GM21576 (cell line): ENCODE measurements around the gene SMYD3.
"Not testable (repeated sequence)": the region's sequence is repeated elsewhere in the genome, so short reads cannot be mapped to it uniquely, and the experiment has no call there.

ENCODE experiments used
- ATAC-seq: cut with Tn5 transposase; IDR thresholded peaks from one replicate; pipeline ENCODE4 v1.9.1; 2021; ENCODE audit warnings: mild to moderate bottlenecking, moderate library complexity; ENCODE audit not compliant: unreplicated experiment

The SMYD3 gene

DNA sequence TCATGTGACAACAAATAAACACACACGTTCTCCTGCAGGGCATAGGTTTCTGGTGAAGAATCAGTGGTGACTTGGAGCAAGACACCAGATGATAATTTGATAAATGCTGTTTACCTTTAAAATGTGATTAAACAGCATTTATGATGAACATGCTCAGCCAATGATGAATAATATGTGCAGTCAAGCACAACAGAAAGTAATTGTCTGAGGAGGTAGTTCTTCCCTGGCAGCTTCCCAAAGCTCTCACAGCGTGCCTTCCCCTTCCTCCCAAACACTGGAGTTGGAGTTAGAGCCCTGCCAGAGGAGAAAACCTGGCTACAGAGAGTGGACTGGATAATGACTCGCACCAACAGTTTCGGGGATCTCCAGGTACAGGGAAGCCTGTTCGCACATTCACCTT is 463.5 kb downstream of the SMYD3 start:
- ATAC-seq: no peak

DNA sequence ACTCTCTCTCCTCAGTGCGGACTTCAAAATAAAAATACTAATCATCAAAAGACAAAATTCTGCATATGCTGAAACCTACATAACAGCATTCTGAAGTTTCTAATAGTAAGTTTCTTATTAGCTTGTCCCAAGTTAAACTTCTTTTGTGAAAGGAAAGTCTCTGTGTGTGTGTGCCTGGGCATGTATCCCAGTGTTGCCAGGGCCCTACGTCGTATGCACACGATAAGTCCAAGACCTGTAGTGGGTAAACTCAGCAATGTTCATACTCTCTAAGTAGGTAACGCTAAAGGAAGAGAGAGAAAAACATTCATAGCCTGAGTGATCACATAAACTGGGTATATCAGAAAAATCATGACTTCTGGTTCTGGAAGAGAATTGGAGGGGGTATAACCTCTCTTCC is 465.7 kb downstream of the SMYD3 start:
- ATAC-seq: no peak

DNA sequence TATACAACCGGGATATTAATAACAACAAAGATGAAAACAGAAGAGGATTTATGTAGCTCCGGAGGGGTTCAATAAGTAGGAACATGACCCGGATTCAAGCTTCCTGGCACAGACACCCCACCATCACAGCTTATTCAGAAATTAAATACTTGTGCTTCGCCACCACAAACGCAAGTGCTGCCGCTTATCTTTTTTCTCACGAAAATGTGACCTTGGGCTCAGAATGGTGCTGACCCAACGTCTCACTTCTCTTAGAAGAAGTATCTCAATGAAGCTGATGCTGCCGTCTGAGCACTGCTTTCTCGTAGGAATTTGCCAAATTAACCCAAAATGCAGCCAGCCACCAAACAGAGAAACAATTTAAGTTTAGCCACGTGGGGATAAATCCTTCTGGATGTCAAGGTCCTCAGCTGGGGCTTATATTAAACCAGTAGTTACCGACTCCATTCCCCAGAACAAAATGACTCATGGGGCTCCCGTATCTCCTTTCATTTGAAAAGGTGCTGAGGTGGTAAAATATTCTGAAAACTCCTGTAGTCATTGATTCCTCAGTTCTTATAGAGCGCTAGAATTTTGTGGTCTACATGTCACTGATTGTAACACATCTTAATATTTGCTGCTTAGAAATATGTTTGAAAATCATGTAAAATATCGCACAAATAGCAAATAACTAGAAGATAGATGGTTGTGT is 466.7 kb downstream of the SMYD3 start:
- ATAC-seq: no peak

DNA sequence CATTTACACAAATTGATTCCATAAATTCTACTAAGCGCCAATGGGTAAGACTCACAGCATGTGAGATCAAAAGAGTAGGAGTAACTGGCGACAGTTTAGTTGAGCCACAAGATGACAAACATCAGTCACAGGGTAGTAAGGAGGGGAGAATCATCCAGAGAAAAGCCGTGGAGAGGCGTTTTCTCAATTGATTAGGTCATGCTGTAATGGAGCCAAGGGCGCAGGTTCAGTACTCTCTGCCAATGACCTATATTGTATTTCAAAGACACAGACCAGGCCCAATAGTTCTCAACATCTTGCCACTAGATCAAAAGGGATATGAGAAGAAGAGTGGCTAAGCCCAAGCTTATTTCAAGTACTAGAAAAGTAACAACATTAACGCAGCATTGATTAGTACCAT is 467.5 kb downstream of the SMYD3 start:
- no peak for ATAC-seq

DNA sequence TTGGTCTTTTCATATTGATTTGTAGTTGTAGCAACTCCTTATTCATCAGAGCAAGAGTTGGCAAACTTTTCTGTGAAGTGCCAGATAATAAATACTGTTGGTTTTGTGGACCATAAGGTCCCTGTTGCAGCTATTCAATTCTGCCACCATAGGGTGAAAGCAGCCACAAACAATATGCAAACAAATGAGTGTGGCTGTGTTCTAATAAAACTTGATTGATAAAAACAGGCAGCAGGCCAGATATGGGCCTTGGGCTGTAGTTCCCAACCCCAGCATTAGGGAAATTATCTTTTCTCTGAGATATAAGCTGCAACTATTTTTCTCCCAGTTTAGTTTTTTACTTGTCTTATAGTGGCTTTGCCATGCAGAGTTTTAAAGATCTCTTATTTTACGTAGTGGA is 469.2 kb downstream of the SMYD3 start:
- ATAC-seq: no peak

DNA sequence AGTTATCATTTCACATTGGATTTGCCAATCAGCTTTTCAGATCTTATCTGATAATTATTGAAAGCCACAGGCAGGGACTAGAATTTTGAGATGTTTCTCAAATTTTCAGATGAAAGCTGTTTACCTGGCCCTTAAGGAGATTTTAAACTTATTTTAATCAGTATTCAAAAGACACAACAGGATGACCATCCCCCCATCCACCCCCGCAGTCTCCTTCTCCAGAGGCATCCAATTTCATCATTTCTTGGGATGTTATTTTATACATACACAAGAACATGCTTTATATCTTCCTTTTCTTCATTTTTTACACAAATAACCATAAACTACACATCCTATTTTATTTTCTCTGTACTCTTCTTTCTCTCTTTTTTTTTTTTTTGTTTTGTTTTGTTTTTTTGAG is 470.9 kb downstream of the SMYD3 start:
- no peak for ATAC-seq

DNA sequence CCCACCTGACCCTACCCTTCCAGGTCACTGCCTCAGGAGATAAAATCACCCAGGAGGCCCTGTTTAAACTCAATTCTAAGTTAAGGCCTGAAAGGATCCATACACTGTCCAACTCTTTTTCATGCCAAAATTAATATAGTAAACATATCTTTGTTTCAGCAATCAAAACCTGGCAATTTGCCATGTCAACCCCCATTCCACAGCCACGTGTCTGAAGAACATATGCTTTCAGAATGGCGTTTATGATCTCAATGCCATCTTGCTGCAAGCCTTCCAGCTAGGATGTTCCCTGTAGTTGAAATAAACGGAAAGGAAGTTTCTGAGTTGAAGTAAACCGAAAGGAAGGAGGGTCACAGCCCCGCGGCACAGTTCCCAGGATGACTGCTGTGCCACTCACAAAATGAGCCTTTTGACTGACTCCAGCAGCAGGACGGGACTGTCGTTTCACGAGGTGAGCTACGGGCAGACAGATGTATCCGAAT is 472.0 kb downstream of the SMYD3 start:
- ATAC-seq: no peak

DNA sequence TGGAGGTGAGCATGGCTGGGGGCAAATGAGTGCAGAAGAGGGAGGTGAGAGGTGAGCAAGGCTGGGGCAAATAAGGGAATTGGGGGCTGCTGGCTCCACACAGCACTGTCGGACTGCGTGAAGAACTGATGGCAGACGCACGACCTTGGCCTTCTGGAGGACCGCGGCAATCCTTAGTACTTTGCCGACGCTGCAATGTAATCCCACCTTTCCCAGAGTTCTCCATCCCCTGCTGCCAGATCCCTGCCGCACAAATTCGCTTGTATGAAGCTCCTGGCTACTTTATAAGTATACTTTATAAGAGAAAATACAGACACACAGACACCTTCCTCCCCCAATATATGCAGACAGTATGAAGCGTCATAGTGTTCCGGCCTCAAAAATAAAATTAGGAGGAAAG is 472.4 kb downstream of the SMYD3 start:
- no peak for ATAC-seq

DNA sequence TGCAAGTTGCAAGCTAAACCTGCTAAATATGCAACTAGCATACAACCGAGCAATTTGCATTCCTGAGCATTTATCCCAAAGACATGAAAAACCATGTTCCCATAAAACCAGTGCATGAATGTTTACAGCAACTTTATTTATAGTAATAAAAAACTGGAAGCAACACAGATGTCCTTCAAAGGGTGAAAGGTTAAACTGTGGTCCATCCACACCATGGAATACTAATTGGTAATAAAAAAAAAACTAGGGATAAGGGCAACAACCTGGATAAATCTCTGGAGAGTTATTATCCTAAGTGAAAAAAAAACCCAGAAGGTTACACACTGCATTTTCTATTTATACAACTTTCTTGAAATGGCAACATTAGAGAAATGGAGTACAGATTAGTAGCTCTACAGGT is 474.1 kb downstream of the SMYD3 start:
- no peak for ATAC-seq

DNA sequence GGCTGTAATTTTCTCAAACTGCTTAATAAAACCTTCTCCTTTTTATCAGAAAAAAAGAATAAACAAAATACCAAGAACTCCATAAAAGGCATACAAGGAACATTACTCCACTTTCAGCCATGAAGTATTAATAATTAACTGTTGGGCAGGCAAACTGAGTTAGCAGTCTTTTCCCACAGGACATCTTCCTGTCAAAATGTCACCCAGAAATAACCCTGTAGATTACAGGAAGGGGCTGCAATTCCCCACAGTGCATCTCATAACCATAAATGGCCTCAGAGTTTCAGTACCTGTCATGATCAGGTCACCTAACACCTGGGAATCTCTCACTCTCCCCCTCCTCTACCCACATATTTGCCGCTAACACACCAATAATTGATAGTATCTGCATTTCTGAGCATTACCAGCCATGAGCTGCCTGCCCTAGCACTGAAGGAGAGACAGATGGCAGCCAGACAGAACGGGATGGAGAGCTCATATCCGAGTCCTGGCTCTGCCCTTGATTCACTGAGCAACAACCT is 475.0 kb downstream of the SMYD3 start:
- no peak for ATAC-seq

DNA sequence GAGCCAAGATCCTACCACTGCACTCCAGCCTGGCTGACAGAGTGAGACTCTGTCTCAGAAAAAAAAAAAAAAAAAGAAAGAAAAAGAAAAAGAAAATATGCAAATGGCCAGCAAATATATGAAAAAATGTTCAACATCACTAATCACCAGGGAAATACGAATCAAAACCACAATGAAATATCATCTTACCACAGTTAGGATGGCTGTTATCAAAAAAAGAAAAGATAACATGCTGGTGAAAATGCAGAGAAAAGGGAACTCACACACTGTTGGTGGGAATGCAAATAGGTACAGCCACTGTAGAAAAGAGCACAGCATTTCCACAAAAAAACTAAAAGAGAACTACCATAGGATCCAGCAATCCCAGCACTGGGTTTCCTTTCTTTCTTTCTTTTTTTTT is 477.5 kb downstream of the SMYD3 start:
- no peak for ATAC-seq

DNA sequence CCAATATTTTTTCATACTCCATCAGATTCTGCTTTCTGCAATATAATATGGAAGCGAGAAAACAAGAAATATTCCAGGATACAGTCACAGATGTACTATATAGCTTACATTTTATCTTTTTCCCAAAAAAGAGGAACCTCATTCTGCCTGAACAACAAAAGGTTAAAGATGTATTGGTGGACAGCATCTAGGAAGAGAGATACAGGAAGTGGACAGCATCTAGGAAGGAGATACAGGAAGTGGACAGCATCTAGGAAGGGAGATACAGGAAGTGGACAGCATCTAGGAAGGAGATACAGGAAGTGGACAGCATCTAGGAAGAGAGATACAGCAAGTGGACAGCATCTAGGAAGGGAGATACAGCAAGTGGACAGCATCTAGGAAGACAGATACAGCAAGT is 483.0 kb downstream of the SMYD3 start:
- not testable (repeated sequence) for ATAC-seq

DNA sequence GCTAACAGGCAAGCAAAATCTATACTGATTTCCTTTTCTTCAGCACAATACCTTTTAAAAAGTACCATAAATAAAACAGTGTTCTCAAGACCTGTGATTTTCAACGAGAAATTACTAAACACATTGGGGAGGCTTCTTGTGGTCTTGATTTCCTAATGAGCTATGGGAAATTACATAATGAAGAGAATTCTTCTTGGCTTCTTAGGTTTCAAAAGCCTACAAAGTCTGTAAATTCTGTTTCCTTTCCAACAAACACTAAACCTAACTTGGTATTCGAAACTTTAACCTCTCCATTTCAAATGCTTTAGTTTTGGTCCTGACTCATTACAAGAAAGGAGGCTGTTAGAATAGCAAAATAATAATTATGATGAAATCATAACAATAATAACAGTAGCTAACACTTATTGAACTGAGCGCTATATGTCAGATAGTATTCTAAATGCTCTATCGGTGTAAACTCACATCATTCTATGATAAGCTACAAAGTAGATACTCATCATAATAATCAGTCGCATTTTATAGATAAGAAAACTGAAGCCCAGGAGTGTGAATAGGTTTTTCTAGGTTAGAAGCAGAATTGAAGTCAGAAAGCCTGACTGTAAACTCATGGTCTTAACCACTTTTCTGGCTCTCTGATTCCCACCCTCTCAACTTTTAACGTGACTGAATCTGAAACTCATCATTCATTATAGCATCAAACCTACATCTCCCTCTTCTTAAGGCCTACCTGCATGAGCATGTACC is 486.7 kb downstream of the SMYD3 start:
- ATAC-seq: peak; percentile 57

DNA sequence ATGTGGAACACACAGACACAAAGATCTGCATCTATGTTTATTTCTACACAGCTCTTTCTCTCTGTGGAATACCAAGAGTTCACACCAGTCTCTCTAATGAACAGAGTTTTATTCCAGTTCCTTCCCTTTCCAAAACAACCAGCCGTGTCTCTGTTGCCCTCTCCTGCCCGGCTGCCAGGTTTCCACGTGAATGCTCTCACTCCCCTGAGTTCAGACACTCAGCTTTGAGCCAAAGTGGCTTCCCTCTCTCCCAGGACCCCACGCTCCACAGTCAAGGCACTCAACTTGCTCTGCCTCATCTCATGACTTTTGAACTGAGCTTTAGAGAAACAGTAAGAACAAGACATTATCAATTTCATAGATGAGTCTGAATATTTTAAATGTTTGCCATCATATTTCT is 488.9 kb downstream of the SMYD3 start:
- no peak for ATAC-seq

DNA sequence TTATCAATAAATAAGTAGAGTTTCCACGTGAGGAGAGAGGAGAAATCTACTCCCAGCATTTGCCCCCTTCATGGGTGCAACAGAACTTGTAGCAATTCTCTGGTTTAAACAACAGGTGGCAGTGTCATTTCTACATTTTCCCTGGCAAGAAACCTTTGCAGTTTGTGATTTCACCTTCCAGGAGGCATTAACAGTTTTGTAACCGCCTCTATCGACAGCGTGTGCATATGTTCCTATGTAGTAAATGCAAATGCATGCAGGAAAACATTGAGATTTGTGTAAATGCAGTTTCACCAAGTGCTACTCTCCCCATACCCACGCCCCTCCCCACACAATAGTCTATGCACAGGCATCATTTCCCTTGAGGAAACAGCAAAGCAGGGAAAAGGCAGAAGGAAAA is 494.7 kb downstream of the SMYD3 start:
- ATAC-seq: peak; percentile 49

DNA sequence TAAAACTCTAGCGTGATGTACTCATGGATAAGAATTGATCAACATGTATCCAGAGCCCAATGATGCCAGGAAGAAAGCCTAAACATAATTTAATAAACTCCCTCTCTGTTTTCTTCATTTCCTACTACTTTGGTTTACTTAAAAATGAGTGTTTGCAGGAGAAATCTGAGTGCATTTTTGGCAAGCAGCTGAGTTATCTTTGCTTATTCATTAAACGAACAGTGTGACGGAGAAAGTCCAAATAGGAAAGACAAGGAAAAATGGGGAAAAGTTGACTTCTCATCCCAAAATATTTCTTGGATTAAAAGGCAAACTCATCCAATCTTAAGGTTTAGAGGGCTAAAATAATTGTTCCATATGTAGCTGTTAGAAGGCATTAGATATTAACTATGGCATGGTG is 496.7 kb downstream of the SMYD3 start:
- no peak for ATAC-seq

DNA sequence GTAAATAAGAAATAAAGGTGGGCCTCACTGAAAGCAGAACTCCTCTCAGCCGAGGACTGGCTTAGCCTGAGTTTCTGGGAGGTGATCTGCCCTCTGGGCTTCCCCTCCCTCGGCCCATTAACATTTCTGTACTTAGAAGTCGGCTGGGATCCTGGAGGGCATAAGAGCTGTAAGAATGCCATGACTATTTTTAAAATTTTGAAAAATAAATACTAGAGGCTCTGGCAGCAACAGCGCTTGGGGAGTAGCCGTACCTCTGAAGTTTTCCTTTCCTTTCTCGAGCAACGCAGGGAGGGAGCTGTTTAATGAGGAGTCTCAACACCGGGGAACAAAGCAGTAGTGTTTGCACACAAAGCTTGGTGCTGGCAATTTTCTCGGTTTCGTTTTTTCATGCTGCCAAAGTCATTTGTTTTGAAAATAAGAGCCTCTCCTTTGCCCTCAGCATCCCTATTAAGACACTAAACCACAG is 498.7 kb downstream of the SMYD3 start:
- ATAC-seq: no peak

DNA sequence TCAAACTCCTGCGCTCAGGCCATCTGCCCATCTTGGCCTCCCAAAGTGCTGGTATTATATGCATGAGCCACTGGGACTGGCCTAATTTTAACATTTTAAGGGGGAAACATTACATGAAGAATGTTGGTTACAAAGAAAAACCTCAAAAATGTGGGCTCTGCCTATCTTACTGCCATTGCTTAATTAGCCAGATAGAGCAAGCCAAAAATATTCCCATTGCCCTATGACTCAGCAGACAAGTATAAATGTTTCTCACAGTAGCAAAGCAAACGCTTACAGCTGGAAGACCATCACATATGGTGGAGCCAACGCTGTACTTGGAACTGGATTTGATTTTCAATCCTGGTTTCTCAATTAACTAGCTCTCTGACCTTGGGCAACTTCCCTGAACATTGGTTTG is 502.0 kb downstream of the SMYD3 start:
- no peak for ATAC-seq

DNA sequence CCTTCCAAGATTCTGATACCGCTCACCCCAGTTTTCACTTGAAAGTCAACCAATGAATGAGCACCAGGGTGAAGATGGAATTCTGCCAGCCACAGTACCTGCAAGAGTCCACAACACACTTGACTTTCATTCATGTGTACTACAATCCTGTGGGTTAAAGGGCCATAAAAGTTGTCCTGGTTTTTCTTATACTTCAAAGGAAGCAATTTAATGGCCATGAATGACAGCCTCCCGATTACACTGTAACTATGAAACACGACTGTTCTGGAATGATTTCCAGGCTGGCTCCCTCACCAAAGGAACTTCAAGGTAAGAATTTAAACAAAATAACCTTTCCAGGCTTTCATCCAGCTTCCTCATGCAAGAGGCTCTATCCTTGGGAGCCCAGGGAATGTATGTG is 502.8 kb downstream of the SMYD3 start:
- ATAC-seq: no peak

DNA sequence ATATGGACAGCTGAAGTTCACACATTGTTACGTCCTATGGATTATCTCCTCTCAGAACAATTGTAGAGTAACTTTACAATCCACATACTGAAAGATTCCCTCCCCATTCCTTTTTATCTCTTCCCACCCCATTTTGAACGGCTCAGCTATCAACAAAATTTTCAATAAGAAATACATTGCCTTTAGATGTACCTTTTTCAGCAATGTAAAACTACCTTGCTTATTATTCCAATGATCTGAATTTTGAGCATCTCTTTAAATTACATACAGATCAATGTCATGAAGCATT is 503.7 kb downstream of the SMYD3 start:
- ATAC-seq: no peak

DNA sequence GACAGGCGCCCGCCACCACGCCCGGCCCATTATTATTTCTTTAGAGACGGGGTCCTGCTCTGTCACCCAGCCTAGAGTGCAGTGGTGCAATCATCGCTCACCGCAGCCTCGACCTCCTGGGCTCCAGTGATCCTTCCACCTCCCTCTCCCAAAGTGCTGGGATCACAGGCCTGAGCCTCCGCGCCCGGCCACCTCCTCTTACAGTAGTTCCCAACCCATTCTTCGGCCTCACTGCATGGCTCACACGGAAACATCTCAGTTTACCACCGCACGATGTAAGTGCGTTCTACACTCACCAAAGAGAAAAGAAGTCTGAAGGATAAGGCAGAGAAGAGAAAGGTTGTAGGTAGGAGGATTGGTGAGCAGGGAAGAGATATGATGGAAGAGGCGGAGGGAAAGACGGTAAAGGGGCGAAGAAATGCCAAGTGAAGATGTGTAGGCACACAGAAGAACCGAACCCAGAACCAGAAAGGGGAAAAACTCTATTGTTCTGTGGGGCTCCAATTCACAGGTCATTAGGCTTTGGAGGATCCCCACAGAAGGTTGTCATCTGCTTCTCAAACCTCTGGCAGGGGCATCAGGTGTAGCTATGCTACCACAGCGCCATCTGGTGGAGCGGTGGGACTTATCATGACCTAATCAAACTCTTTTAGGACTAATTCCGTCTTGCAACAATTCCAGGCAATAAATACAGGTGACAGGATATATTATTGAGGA is 504.2 kb downstream of the SMYD3 start:
- peak; percentile 48 for ATAC-seq

DNA sequence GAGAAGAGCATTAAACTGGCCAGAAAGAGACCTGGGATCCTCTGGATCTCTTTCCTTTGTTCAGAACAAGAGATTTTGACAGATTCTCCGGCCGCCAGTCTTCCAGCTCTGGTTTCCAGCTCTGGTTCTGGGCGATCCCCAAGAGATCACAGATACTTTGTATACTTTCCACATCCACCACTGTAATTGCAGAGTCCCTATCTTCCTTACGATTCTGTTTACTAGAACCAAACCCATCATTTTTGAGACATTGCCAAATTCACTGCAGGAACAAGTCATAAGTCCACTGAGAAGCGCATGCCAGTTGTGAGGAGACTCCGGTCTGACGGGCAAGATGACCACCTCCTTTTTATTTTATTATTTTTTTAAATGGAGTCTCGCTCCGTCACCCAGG is 505.2 kb downstream of the SMYD3 start:
- ATAC-seq: no peak
